ENCODE data around the gene CPOX. TPM values are rescaled to one million over a fixed set of nuclear protein-coding genes. Genes with fewer than 3 reads are reported as not detected.

The CPOX gene
- total and polyA plus RNA-seq, 3 donors from 2014 or later = 9.3 to 25.4 (median 21.7) TPM

- Histone ChIP-seq H3K36me3 (ENCODE audit: low read depth, missing control alignments) (no peaks in the 10 kb centered on the region), H3K4me1 (peaks cover 4% of the 10 kb centered on the region), H3K9me3 (no peaks in the 10 kb centered on the region), H3K4me3 (no peak overlapping the region), H3K27ac (no peak overlapping the region), H3K27me3 (no peaks in the 10 kb centered on the region)
- intact Hi-C loops (cut with DNase I; ENCODE audit: low total_unique reads) = no loop called here
- DNase-seq = no peak
- TF ChIP-seq CTCF (IDR thresholded peaks at IDR 0.05) = no peak
These were observed 5.3 kb downstream of the CPOX start for GRCh38 chr3:98588065-98588464.

- TF ChIP-seq CTCF (IDR thresholded peaks at IDR 0.05) = no peak
- TF ChIP-seq POLR2A (IDR thresholded peaks at IDR 0.05) = no peak
- Histone ChIP-seq H3K27me3 (no peaks in the 10 kb centered on the region), H3K4me1 (peaks cover 4% of the 10 kb centered on the region), H3K9me3 (no peaks in the 10 kb centered on the region), H3K4me3 (no peak overlapping the region), H3K36me3 (ENCODE audit: low read depth, missing control alignments) (no peaks in the 10 kb centered on the region), H3K27ac (no peak overlapping the region)
- intact Hi-C loops (cut with DNase I; ENCODE audit: low total_unique reads) = no loop called here
- 64 to 72% methylated on average over 2 of the region's 2 CpGs for WGBS, 2 donors
- DNase-seq = no peak
These were observed 5.8 kb downstream of the CPOX start for GRCh38 chr3:98587654-98588053.

- WGBS, 2 donors = 81 to 92% methylated on average over 2 of the region's 2 CpGs
These were observed 8.9 kb downstream of the CPOX start for GRCh38 chr3:98584547-98584946.

GRCh38 chr3:98583766-98584165 is 9.6 kb downstream of the CPOX start:
- Histone ChIP-seq H3K27ac (no peak overlapping the region), H3K4me3 (no peak overlapping the region), H3K36me3 (ENCODE audit: low read depth, missing control alignments) (no peaks in the 10 kb centered on the region), H3K27me3 (no peaks in the 10 kb centered on the region), H3K9me3 (no peaks in the 10 kb centered on the region), H3K4me1 (no peaks in the 10 kb centered on the region)
- TF ChIP-seq CTCF (IDR thresholded peaks at IDR 0.05) = no peak
- intact Hi-C loops (cut with DNase I; ENCODE audit: low total_unique reads) = no loop called here
- WGBS, 2 donors = 79 to 84% methylated on average over 4 of the region's 4 CpGs
- no peak for DNase-seq

More at GRCh38 chr3:98584547-98584946, 8.9 kb downstream of the CPOX start:
- H3K4me1 ChIP-seq = no peaks in the 10 kb centered on the region
- intact Hi-C loops (cut with DNase I; ENCODE audit: low total_unique reads) = no loop called here
- H3K4me3 ChIP-seq = no peak overlapping the region
- DNase-seq = no peak
- H3K27me3 ChIP-seq = no peaks in the 10 kb centered on the region
- TF ChIP-seq CTCF (IDR thresholded peaks at IDR 0.05) (no peak), POLR2A (IDR thresholded peaks at IDR 0.05) (no peak)
- H3K9me3 ChIP-seq = no peaks in the 10 kb centered on the region
- no peak overlapping the region for H3K27ac ChIP-seq
- no peaks in the 10 kb centered on the region for H3K36me3 ChIP-seq (ENCODE audit: low read depth, missing control alignments)

GRCh38 chr3:98582042-98582441 is 11.4 kb downstream of the CPOX start:
- Histone ChIP-seq H3K36me3 (ENCODE audit: low read depth, missing control alignments) (no peaks in the 10 kb centered on the region), H3K4me3 (no peak overlapping the region), H3K27me3 (no peaks in the 10 kb centered on the region), H3K4me1 (no peaks in the 10 kb centered on the region), H3K27ac (no peak overlapping the region), H3K9me3 (no peaks in the 10 kb centered on the region)
- intact Hi-C loops (cut with DNase I; ENCODE audit: low total_unique reads) = no loop called here
- no peak for DNase-seq
- no peak for TF ChIP-seq CTCF (IDR thresholded peaks at IDR 0.05)
- no peak for TF ChIP-seq POLR2A (IDR thresholded peaks at IDR 0.05)
- 91 to 100% methylated on average over 1 of the region's 1 CpG for WGBS, 2 donors
